Liver (tissue), 3 donors: ENCODE results near the gene COQ8B.

Source experiments
- EGR1 ChIP-seq, 2 donors: IDR thresholded peaks; 2 replicates each; pipeline ENCODE4 v1.6.1; 2016 to 2018; ENCODE audit warnings: antibody characterized with exemption in 2 of 2, low read depth in 2 of 2
- JUND ChIP-seq, 2 donors: IDR thresholded peaks; 2 replicates each; pipeline ENCODE4 v1.6.1; 2016; ENCODE audit warnings: antibody characterized with exemption in 2 of 2
- NR2F2 ChIP-seq: IDR thresholded peaks from 2 replicates; pipeline ENCODE4 v1.6.1; 2016; ENCODE audit warnings: antibody characterized with exemption
- RAD21 ChIP-seq, 2 donors: IDR thresholded peaks; 2 replicates each; pipeline ENCODE4 v1.6.1; 2016; ENCODE audit warnings: antibody characterized with exemption in 2 of 2, mild to moderate bottlenecking in 2 of 2
- RXRA ChIP-seq, 2 donors: IDR thresholded peaks; 2 replicates each; pipeline ENCODE4 v1.6.1; 2017 to 2018; ENCODE audit warnings: antibody characterized with exemption in 2 of 2, mild to moderate bottlenecking in 1 of 2
- SP1 ChIP-seq: IDR thresholded peaks from 2 replicates; pipeline ENCODE4 v1.6.1; 2018; ENCODE audit warnings: antibody characterized with exemption, mild to moderate bottlenecking
- TAF1 ChIP-seq: conservative IDR thresholded peaks from 2 replicates; pipeline ENCODE4 v1.6.1; 2016; ENCODE audit warnings: antibody characterized with exemption, mild to moderate bottlenecking
- TF ChIP-seq, protein P1 (sequence below): IDR thresholded peaks from 2 replicates; pipeline ENCODE4 v1.6.1; 2016; ENCODE audit warnings: antibody characterized with exemption
- TF ChIP-seq, protein P2 (sequence below): fragments of 150-350 bp; IDR thresholded peaks from 2 replicates; pipeline ENCODE4 v1.5.1; 2017; ENCODE audit warnings: improper control_type of control experiment, low read depth, low read length; ENCODE audit not compliant: missing input control
- TF ChIP-seq, protein P3 (sequence below): IDR thresholded peaks from 2 replicates; pipeline ENCODE4 v1.6.1; 2016; ENCODE audit warnings: antibody characterized with exemption, mild to moderate bottlenecking
- TF ChIP-seq, protein P4 (sequence below): IDR thresholded peaks from 2 replicates; pipeline ENCODE4 v1.6.1; 2016; ENCODE audit warnings: antibody characterized with exemption
- TF ChIP-seq, protein P5 (sequence below): IDR thresholded peaks from 2 replicates; pipeline ENCODE4 v1.6.1; 2016; ENCODE audit warnings: antibody characterized with exemption
- donor health status: healthy.
- donor health status: healthy.

DNA sequence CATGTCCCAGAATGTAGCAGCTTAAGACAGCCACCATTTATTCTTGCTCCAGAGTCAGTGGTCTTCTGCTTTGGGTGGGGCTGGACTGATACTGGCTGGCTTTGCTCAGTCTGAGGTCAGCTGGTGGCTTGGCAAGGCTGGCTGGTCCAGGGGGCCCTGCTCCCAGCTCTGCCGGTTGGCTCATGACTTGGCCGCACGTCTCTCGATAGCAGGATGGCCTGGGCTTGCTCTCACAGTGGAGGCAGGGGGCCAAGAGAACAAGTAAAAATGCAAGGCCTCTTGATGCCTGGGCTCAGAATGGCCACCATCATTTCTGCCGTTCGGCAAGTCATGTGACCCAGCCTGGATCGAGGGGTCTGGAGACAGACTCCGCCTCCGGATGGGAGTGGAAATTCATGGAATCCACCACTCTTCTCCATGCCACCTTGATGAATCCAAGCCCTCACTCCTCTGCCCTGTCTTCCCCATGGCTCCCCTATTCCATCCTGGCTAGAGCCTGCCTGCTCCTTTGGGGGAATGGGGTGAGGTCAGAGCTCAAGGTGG is 20.5 kb upstream of the COQ8B start:
- TF ChIP-seq, protein P1, sequence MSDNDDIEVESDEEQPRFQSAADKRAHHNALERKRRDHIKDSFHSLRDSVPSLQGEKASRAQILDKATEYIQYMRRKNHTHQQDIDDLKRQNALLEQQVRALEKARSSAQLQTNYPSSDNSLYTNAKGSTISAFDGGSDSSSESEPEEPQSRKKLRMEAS: no peak
- TF ChIP-seq, protein P2, sequence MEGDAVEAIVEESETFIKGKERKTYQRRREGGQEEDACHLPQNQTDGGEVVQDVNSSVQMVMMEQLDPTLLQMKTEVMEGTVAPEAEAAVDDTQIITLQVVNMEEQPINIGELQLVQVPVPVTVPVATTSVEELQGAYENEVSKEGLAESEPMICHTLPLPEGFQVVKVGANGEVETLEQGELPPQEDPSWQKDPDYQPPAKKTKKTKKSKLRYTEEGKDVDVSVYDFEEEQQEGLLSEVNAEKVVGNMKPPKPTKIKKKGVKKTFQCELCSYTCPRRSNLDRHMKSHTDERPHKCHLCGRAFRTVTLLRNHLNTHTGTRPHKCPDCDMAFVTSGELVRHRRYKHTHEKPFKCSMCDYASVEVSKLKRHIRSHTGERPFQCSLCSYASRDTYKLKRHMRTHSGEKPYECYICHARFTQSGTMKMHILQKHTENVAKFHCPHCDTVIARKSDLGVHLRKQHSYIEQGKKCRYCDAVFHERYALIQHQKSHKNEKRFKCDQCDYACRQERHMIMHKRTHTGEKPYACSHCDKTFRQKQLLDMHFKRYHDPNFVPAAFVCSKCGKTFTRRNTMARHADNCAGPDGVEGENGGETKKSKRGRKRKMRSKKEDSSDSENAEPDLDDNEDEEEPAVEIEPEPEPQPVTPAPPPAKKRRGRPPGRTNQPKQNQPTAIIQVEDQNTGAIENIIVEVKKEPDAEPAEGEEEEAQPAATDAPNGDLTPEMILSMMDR: no peak
- TF ChIP-seq, protein P3, sequence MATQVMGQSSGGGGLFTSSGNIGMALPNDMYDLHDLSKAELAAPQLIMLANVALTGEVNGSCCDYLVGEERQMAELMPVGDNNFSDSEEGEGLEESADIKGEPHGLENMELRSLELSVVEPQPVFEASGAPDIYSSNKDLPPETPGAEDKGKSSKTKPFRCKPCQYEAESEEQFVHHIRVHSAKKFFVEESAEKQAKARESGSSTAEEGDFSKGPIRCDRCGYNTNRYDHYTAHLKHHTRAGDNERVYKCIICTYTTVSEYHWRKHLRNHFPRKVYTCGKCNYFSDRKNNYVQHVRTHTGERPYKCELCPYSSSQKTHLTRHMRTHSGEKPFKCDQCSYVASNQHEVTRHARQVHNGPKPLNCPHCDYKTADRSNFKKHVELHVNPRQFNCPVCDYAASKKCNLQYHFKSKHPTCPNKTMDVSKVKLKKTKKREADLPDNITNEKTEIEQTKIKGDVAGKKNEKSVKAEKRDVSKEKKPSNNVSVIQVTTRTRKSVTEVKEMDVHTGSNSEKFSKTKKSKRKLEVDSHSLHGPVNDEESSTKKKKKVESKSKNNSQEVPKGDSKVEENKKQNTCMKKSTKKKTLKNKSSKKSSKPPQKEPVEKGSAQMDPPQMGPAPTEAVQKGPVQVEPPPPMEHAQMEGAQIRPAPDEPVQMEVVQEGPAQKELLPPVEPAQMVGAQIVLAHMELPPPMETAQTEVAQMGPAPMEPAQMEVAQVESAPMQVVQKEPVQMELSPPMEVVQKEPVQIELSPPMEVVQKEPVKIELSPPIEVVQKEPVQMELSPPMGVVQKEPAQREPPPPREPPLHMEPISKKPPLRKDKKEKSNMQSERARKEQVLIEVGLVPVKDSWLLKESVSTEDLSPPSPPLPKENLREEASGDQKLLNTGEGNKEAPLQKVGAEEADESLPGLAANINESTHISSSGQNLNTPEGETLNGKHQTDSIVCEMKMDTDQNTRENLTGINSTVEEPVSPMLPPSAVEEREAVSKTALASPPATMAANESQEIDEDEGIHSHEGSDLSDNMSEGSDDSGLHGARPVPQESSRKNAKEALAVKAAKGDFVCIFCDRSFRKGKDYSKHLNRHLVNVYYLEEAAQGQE: no peak
- TF ChIP-seq RXRA (IDR thresholded peaks at IDR 0.05) (no peak), TAF1 (no peak), RAD21 (IDR thresholded peaks at IDR 0.05) (no peak), NR2F2 (no peak), SP1 (no peak), JUND (IDR thresholded peaks at IDR 0.05) (no peak), EGR1 (IDR thresholded peaks at IDR 0.05; ENCODE audit: low read depth in 2 of 2) (no peak)
- TF ChIP-seq, protein P4, sequence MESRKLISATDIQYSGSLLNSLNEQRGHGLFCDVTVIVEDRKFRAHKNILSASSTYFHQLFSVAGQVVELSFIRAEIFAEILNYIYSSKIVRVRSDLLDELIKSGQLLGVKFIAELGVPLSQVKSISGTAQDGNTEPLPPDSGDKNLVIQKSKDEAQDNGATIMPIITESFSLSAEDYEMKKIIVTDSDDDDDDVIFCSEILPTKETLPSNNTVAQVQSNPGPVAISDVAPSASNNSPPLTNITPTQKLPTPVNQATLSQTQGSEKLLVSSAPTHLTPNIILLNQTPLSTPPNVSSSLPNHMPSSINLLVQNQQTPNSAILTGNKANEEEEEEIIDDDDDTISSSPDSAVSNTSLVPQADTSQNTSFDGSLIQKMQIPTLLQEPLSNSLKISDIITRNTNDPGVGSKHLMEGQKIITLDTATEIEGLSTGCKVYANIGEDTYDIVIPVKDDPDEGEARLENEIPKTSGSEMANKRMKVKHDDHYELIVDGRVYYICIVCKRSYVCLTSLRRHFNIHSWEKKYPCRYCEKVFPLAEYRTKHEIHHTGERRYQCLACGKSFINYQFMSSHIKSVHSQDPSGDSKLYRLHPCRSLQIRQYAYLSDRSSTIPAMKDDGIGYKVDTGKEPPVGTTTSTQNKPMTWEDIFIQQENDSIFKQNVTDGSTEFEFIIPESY: no peak
- TF ChIP-seq, protein P5, sequence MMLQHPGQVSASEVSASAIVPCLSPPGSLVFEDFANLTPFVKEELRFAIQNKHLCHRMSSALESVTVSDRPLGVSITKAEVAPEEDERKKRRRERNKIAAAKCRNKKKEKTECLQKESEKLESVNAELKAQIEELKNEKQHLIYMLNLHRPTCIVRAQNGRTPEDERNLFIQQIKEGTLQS: no peak
